SK-N-SH treated with all-trans-retinoic acid at 6 μM for 48 hours (cell line): ENCODE measurements around the gene SYNRG.

Experiments
- BACH2 ChIP-seq: fragments of 250-450 bp; sonication (Bioruptor Pico); IDR thresholded peaks from 2 replicates; pipeline ENCODE4 v1.9.0; 2021; ENCODE audit warnings: mild to moderate bottlenecking, borderline replicate concordance
- CSRNP3 ChIP-seq: fragments of 250-450 bp; sonication (Bioruptor Pico); IDR thresholded peaks from 2 replicates; pipeline ENCODE4 v1.5.1; 2021; ENCODE audit warnings: mild to moderate bottlenecking, moderate library complexity
- ESRRG ChIP-seq: fragments of 250-450 bp; sonication (Bioruptor Pico); IDR thresholded peaks from 2 replicates; pipeline ENCODE4 v1.6.1; 2021; ENCODE audit warnings: mild to moderate bottlenecking
- ISL1 ChIP-seq: fragments of 250-450 bp; sonication (Bioruptor Pico); IDR thresholded peaks from 2 replicates; pipeline ENCODE4 v2.1.2; 2022; ENCODE audit warnings: mild to moderate bottlenecking, moderate library complexity
- OSR1 ChIP-seq: fragments of 250-450 bp; sonication (Bioruptor Pico); IDR thresholded peaks from 2 replicates; pipeline ENCODE4 v1.8.0; 2022; ENCODE audit warnings: moderate library complexity, mild to moderate bottlenecking, inconsistent platforms
- PATZ1 ChIP-seq: fragments of 250-450 bp; sonication (Bioruptor Pico); IDR thresholded peaks from 2 replicates; pipeline ENCODE4 v1.8.0; 2020; ENCODE audit warnings: mild to moderate bottlenecking, moderate library complexity, borderline replicate concordance
- POU6F1 ChIP-seq: fragments of 250-450 bp; sonication (Bioruptor Pico); IDR thresholded peaks from 2 replicates; pipeline ENCODE4 v1.8.0; 2021; ENCODE audit warnings: low read depth, mild to moderate bottlenecking, moderate library complexity, borderline replicate concordance
- PPARA ChIP-seq: fragments of 250-450 bp; sonication (Bioruptor Pico); IDR thresholded peaks from 2 replicates; pipeline ENCODE4 v1.5.0; 2020; ENCODE audit warnings: mild to moderate bottlenecking, borderline replicate concordance
- RARB ChIP-seq: fragments of 250-450 bp; sonication (Bioruptor Pico); IDR thresholded peaks from 2 replicates; pipeline ENCODE4 v1.8.0; 2021; ENCODE audit warnings: mild to moderate bottlenecking, moderate library complexity
- SNAI2 ChIP-seq: fragments of 250-450 bp; sonication (Bioruptor Pico); IDR thresholded peaks from 2 replicates; pipeline ENCODE4 v1.5.0; 2020; ENCODE audit warnings: mild to moderate bottlenecking, moderate library complexity
- TCF4 ChIP-seq: fragments of 250-450 bp; sonication (Bioruptor Pico); IDR thresholded peaks from 2 replicates; pipeline ENCODE4 v1.8.0; 2021; ENCODE audit warnings: mild to moderate bottlenecking, moderate library complexity, borderline replicate concordance
- TSHZ2 ChIP-seq: fragments of 250-450 bp; sonication (Bioruptor Pico); IDR thresholded peaks from 2 replicates; pipeline ENCODE4 v1.5.0; 2020; ENCODE audit warnings: mild to moderate bottlenecking, moderate library complexity
- ZFP30 ChIP-seq: fragments of 450-650 bp; formaldehyde crosslinking; IDR thresholded peaks from 2 replicates; pipeline ENCODE4 v1.5.0; 2022; ENCODE audit warnings: mild to moderate bottlenecking, moderate library complexity
- ZNF565 ChIP-seq: fragments of 450-650 bp; formaldehyde crosslinking; conservative IDR thresholded peaks from 2 replicates; pipeline ENCODE4 v1.5.0; 2020; ENCODE audit warnings: low read depth, mild to moderate bottlenecking, moderate library complexity

- no peak for TF ChIP-seq PATZ1 (CRISPR knock-in tag)
- no peak for TF ChIP-seq OSR1 (CRISPR knock-in tag)
- TF ChIP-seq ZFP30 (CRISPR knock-in tag) = no peak
- TF ChIP-seq ESRRG (CRISPR knock-in tag) = no peak
- no peak for TF ChIP-seq ZNF565 (CRISPR knock-in tag)
- no peak for TF ChIP-seq RARB (CRISPR knock-in tag)
- no peak for TF ChIP-seq CSRNP3 (CRISPR knock-in tag)
- TF ChIP-seq TCF4 (CRISPR knock-in tag) = no peak
- TF ChIP-seq PPARA (CRISPR knock-in tag) = no peak
- no peak for TF ChIP-seq SNAI2
- TF ChIP-seq ISL1 (CRISPR knock-in tag) = no peak
- no peak for TF ChIP-seq BACH2
- no peak for TF ChIP-seq TSHZ2
- no peak for TF ChIP-seq POU6F1 (CRISPR knock-in tag)
Observed at GRCh38 chr17:37478187-37478586, 131.0 kb downstream of the SYNRG start.
